ENCODE measurements around the gene BAZ2B.

GRCh38 chr2:159446201-159446600, 170.1 kb downstream of the BAZ2B start:
- TF ChIP-seq LEF1 (IDR thresholded peaks at IDR 0.05; ENCODE audit: borderline replicate concordance) (no peak), TARDBP (IDR thresholded peaks at IDR 0.05) (no peak), SP1 (IDR thresholded peaks at IDR 0.05) (no peak), ARNT (IDR thresholded peaks at IDR 0.05) (no peak), SUZ12 (IDR thresholded peaks at IDR 0.05) (no peak), FOXK2 (IDR thresholded peaks at IDR 0.05) (no peak), PKNOX1 (IDR thresholded peaks at IDR 0.05) (no peak), FOXA1 (IDR thresholded peaks at IDR 0.05) (no peak), ELF4 (IDR thresholded peaks at IDR 0.05) (no peak), L3MBTL2 (conservative IDR thresholded peaks at IDR 0.05) (no peak), FOXM1 (IDR thresholded peaks at IDR 0.05; ENCODE audit: borderline replicate concordance) (no peak)
